ENCODE measurements around the gene RTP5. TPM values are rescaled to one million over a fixed set of nuclear protein-coding genes. Genes with fewer than 3 reads are reported as not detected.

Gene RTP5
- total and polyA plus RNA-seq, 2 of the 8 experiments (the other 6 are each of a cell fraction or from before 2014, with no cell fraction given), result not detected

- TF ChIP-seq CHD7 (IDR thresholded peaks at IDR 0.05; ENCODE audit: insufficient replicate concordance, low read length) (no peak), CBX8 (IDR thresholded peaks at IDR 0.05; ENCODE audit: borderline replicate concordance, low read depth, low read length) (no peak), EP300 (IDR thresholded peaks at IDR 0.05; ENCODE audit: borderline replicate concordance in 1 of 2, low read depth in 2 of 2, low read length in 2 of 2) (no peak), MAFK (IDR thresholded peaks at IDR 0.05; ENCODE audit: low read depth, low read length) (no peak)
Measured at GRCh38 chr2:241855888-241856422, 13.6 kb upstream of the RTP5 start (continued).
